HG03064 (cell line): ENCODE measurements around the gene GFI1.
"Not testable (repeated sequence)": the region's sequence is repeated elsewhere in the genome, so short reads cannot be mapped to it uniquely, and the experiment has no call there.

Experiments
- ATAC-seq: cut with Tn5 transposase; IDR thresholded peaks from one replicate; pipeline ENCODE4 v1.9.1; 2021; ENCODE audit warnings: low read depth; ENCODE audit not compliant: unreplicated experiment

Gene GFI1

DNA sequence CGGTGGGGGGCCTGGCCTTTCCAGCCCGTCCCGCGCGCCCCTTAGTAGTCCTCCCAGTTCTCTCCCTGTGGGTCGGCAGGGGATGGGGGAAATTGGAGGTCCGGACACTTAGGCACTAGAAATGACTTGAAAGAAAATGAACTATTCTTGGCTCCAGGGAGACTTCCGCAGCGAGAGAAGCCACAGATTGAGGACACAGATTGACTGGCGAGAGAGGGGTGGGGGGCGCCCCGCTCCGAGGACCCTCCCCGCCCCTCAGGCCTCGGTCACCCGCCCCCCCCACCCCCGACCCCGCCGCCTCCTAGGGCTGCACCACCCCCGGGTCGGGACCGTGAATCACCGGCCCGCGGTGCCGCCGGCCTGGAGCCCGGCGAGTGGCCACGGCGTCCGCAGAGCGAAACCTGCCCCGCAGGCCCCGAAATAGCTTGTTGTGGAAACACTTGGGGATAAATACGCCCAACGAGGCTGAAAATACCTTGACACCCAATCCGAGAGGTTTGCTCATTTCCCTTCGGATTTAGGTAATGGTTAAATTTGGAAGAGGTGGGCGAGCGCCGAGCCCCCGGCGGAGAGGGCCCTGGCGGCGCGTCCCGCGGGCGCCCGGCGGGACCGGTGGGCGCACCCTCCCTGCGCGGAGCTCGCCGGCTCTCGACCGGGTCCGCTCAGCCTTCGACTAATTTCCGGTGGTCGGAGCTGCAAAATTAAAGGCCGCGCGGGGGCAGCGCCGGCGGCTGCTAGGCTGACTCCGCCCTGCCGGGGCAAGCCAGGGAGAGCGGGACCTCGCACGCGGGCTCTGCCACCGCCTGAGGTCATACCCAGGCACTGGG lies at the start of gene GFI1:
Gene GFI1 (minus strand): TSS at position 675 of the 827 bp plus-strand sequence. CDS start 3,438 bp downstream, outside the sequence.
- ATAC-seq, result peak; percentile 2

- ATAC-seq, result not testable (repeated sequence)
Measured at GRCh38 chr1:92532371-92532770, 45.6 kb upstream of the GFI1 start.

DNA sequence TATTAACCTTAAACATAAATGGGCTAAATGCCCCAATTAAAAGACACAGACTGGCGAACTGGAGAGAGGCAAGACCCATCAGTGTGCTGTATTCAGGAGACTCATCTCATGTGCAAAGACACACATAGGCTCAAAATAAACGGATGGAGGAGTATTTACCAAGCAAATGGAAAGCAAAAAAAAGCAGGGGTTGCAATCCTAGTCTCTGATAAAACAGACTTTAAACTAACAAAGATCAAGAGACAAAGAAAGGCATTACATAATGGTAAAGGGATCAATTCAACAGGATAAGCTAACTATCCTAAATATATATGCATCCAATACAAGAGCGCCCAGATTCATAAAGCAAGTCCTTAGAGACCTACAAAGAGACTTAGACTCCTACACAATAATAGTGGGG lies 45.2 kb upstream of the GFI1 start:
- ATAC-seq, result not testable (repeated sequence)

DNA sequence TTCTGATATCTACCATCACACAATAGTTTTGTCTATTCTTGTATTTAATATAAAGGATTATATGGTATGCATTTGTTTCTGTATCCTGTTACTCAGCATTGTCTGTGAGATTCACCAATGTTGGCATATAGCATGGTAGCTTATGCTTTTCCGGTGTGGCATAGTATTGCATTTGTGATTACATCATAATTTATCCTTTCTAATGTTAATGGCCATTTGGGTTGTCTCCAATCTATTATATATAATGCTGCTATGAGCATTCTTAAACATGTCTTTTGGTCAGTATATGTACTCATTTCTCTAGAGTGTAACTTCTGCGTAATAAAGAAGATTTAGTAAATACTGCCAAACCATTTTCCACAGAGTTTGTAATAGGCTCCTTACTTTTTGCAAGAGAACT lies 40.9 kb upstream of the GFI1 start:
- no peak for ATAC-seq

- not testable (repeated sequence) for ATAC-seq
Measured at GRCh38 chr1:92524944-92525590, 38.3 kb upstream of the GFI1 start.

- no peak for ATAC-seq
Measured at GRCh38 chr1:92519043-92519442, 32.3 kb upstream of the GFI1 start.

DNA sequence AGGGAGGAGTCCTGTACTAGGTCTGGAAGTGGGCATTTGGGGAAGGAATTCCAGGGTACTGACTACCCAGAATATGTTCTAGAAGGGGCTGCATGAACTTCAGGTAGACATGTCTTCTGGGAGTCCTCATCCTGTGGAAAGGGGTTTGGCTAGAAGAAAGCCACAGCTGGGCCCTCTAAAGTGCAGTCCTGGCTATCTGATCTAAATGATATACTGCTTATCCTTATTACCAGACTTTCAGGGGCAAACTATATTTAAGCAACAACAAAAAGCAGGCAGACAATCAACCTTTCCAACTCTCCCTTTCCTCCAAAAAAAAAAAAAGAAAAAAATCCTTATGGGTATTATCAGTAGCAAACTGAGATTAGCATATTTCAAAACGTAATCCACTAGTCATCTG lies 29.8 kb upstream of the GFI1 start:
- no peak for ATAC-seq

DNA sequence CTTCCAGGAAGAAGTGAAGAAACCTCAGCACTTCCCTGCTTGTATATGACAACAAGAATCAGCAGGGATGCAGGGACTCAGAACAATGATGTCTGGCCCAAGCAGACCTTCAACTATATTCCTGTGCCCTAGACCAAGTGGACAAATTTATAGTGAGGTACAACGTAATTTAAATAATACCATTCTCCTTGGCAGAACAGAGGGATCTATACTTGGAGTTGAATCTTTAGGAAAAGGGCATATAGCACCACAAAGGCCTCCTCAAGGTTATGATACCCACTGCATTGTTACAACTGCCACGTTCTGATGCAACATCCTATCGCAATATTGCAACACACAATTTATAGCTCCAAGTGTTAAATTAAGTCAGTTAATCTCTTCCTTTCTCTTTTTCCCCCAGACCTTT lies 29.1 kb upstream of the GFI1 start:
- ATAC-seq, result no peak

- ATAC-seq, result peak; percentile 72
Measured at GRCh38 chr1:92511541-92511940, 24.8 kb upstream of the GFI1 start.

DNA sequence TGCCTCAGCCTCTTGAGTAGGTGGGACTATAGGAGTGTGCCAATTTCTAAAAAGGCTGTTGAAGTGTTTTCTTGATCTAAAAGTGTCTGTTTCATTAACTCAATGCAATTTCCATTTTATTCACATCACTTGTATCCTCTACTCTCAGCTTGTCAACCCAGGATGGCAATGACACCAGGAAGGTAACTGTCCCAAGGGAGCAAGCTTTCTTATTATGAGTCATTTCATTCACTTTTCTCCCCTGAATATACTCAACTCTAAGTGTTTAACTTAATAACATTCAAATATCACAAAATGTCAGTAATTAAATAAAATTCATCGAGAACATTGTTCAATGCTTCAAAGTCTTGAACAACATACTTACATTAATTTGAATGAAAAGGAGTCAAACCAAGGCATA lies 22.9 kb upstream of the GFI1 start:
- ATAC-seq, result no peak

GRCh38 chr1:92505015-92505692 lies 18.4 kb upstream of the GFI1 start:
- ATAC-seq, result no peak

DNA sequence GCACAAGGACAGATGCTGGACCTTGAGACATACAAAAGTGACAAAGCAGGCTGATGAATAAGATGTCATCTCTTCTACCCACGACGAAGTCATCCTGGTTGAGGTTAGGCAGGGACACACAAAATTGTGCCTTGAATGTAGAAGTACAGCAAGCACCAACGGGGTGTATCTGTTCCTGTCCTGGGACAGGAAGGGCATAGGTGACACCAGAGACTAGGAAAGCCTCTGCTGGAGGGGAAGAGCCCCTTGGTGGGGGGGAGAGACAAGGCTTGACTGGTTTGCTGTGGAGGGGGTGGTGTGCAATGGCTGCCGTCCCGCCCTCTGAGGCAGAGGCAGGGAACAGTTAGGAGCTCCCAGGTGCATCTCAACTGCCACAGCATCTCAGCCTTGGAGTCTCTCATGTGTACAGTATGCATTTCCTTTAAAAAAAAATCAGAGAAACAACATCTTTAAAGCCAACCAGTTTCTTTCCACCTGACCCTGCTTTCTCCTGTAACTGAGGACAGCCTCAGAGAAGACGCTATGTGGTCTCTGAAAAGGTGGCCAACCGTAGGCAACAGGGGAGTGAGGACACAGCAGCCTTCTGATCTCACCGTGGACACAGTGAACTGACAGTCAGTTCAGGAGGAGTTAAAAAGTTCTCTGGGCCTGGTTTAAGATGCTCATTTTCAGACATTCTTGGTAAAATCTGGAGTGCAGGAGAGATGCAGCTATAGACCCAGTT lies 17.7 kb upstream of the GFI1 start:
- no peak for ATAC-seq

- no peak for ATAC-seq
Measured at GRCh38 chr1:92503926-92504285, 17.2 kb upstream of the GFI1 start.

DNA sequence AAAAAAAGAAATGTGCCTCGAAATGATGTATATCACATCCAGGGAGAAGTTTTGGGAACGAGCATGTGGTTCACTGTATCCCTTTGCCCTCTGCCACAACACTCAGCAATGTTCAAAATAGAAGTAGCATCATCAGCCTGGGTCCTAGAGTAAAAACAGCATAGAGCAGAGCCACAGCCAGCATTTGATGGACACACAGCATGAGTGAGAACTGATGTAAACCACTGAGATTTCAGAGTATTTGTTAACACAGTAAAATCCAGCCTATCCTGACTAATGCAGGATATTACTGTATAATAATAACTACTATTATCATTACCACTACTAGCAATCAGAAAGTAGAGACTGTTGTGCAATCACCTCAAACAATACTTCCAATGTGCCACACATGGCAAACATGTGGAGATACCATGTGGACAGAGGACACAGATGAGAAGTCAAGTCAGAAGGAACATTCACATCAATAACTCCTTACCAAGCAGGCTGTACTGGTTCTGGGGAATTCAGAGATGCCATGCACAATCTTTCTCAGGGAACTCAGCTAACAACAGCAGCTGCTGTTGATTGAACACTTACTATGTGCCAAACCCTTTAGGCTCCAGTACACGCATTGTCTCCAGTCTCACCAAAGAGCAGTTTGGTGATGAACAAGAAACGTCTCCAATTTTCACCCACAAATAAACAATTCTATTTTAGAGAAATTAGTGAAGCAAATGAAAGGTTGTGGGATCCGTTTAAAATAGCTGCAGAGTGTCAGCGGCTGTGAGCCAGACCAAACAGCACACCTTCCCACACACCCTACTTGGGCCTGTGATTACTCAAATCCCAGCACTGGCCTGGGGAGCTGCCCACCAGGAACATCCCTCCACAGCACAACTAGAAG lies 16.6 kb upstream of the GFI1 start:
- ATAC-seq, result no peak

DNA sequence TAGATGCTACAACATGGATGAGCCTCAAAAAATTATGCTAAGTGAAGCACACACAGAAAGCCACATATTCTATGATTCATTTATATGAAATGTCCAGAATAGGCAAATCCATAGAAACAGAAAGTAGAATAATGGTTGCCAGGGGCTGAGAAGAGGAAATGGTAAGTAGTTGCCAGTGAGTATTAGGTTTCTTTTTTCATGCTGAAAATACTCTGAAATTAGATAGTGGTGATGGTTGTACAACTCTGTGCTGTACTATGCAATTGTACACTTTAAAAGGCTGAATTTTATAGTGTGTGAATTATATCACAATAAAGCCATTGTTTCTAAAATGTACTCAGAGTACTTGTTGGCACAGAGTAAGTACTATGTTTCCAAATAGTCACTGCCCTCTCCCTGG lies 15.5 kb upstream of the GFI1 start:
- ATAC-seq, result no peak

GRCh38 chr1:92500552-92500951 lies 13.8 kb upstream of the GFI1 start:
- no peak for ATAC-seq

- no peak for ATAC-seq
Measured at GRCh38 chr1:92495392-92496063, 8.8 kb upstream of the GFI1 start.

DNA sequence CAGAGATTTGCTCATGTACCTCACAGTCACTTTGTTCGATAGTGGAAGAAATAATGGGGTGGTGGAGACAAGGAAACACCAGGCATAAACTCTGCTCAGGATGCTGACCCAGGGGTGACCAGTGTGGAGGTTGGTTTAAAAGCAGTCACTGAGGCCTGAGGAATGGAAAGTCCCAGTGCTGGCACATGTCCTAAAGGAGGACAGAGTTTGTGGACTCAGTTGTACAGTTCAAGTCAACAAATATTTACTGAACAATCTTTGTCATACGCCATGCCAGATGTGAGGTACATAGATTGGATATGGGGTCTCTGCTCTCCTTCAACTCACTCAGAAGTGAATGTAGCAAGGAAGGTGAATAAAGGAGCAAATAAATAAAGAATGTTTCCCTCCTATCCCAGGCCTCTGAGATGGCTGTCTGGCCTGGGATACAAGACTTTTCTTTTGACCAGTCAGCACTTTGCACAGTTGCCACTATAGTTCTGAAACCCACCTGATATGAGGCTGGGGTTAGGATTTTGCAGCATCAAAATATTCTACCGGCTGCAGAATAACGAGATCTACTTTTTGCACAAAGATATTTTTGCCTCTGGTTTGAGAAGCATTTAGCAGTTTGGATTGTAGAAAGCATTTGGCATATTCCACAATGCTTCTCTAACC lies 7.9 kb upstream of the GFI1 start:
- ATAC-seq, result no peak

DNA sequence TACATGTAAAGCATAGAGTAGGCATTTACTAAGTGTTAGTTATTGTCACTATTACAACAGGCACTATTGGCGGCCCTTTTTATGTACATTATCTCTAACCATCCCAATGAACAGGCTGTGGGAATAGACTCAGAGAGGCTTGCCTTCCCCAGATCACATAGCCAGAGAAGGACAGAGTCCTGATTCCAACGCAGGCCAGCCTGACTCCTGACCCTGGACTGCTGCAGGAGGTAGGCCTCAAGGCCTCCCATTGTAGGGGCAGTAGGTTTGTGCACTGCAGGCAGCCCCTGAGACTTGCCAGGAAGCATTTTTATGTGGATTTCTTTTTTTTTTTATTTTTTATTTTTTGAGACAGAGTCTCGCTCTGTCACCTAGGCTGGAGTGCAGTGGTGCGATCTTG lies 6.4 kb upstream of the GFI1 start:
- ATAC-seq, result no peak
